ENCODE measurements around the gene TRAF1.

The TRAF1 gene

GRCh38 chr9:120922404-120923195 lies 4.0 kb downstream of the TRAF1 start:
- DNase-seq: no peak

- DNase-seq: no peak
These were observed 4.9 kb downstream of the TRAF1 start for GRCh38 chr9:120921661-120922181.

GRCh38 chr9:120920806-120921178 lies 5.8 kb downstream of the TRAF1 start:
- no peak for DNase-seq

GRCh38 chr9:120919843-120920805 lies 6.5 kb downstream of the TRAF1 start:
- DNase-seq: no peak

GRCh38 chr9:120918931-120919842 lies 7.4 kb downstream of the TRAF1 start:
- DNase-seq: no peak

GRCh38 chr9:120917929-120918762 lies 8.4 kb downstream of the TRAF1 start:
- DNase-seq: no peak

- DNase-seq: no peak
These were observed 9.4 kb downstream of the TRAF1 start for GRCh38 chr9:120916991-120917880.

- no peak for DNase-seq
These were observed 10.0 kb downstream of the TRAF1 start for GRCh38 chr9:120916588-120916987.

- no peak for DNase-seq
These were observed 10.6 kb downstream of the TRAF1 start for GRCh38 chr9:120915854-120916470.

GRCh38 chr9:120914953-120915352 lies 11.6 kb downstream of the TRAF1 start:
- peak in 1 of 3 experiments; percentile 24 for DNase-seq

- DNase-seq: no peak
These were observed 12.2 kb downstream of the TRAF1 start for GRCh38 chr9:120914396-120914795.

- DNase-seq: no peak
These were observed 12.8 kb downstream of the TRAF1 start for GRCh38 chr9:120913647-120914264.

- DNase-seq: no peak
These were observed 13.5 kb downstream of the TRAF1 start for GRCh38 chr9:120912958-120913646.

- DNase-seq: no peak
These were observed 15.2 kb downstream of the TRAF1 start for GRCh38 chr9:120911295-120911837.

- DNase-seq: no peak
These were observed 16.0 kb downstream of the TRAF1 start for GRCh38 chr9:120910643-120911042.

- no peak for DNase-seq
These were observed 16.7 kb downstream of the TRAF1 start for GRCh38 chr9:120909904-120910303.

GRCh38 chr9:120905315-120906164 lies 21.1 kb downstream of the TRAF1 start:
- DNase-seq: peak in 1 of 3 experiments; percentile 43

- DNase-seq: no peak
These were observed 21.7 kb downstream of the TRAF1 start for GRCh38 chr9:120904978-120905301.
